SK-N-SH (cell line): ENCODE measurements around the gene B3GALT5.

ENCODE experiments used
- YY1 ChIP-seq: IDR thresholded peaks from 2 replicates; pipeline ENCODE4 v1.4.0; 2012; ENCODE audit warnings: low read depth, mild to moderate bottlenecking
- ZBTB33 ChIP-seq: IDR thresholded peaks from 2 replicates; pipeline ENCODE4 v1.4.0; 2012; ENCODE audit warnings: low read depth, borderline replicate concordance

- TF ChIP-seq YY1: no peak
- no peak for TF ChIP-seq ZBTB33
These were observed 19.3 kb downstream of the B3GALT5 start for GRCh38 chr21:39631842-39632562.
